GM19395 (cell line): ENCODE data around the gene HSP90AA1.
"Not testable (repeated sequence)": the region's sequence is repeated elsewhere in the genome, so short reads cannot be mapped to it uniquely, and the experiment has no call there.

Source experiments
- ATAC-seq: cut with Tn5 transposase; IDR thresholded peaks from one replicate; pipeline ENCODE4 v1.9.1; 2021; ENCODE audit warnings: mild to moderate bottlenecking, moderate library complexity; ENCODE audit not compliant: unreplicated experiment

HSP90AA1 gene

GRCh38 chr14:102086972-102087761 is at the start of gene HSP90AA1:
Gene HSP90AA1, minus strand, starts transcription at chr14:102087044. Its CDS starts 666 bp downstream, at chr14:102086378.
- ATAC-seq: peak; percentile 71

GRCh38 chr14:102135456-102135855 is 48.6 kb upstream of the HSP90AA1 start:
- not testable (repeated sequence) for ATAC-seq

- ATAC-seq: not testable (repeated sequence)
Observed at GRCh38 chr14:102134719-102135118, 47.9 kb upstream of the HSP90AA1 start.

GRCh38 chr14:102134021-102134420 is 47.2 kb upstream of the HSP90AA1 start:
- not testable (repeated sequence) for ATAC-seq

GRCh38 chr14:102131741-102132140 is 44.9 kb upstream of the HSP90AA1 start:
- ATAC-seq: no peak

- ATAC-seq: no peak
Observed at GRCh38 chr14:102126807-102127455, 40.1 kb upstream of the HSP90AA1 start.

GRCh38 chr14:102125546-102125945 is 38.7 kb upstream of the HSP90AA1 start:
- ATAC-seq: no peak

GRCh38 chr14:102124419-102124818 is 37.6 kb upstream of the HSP90AA1 start:
- ATAC-seq: no peak

GRCh38 chr14:102121567-102121966 is 34.7 kb upstream of the HSP90AA1 start:
- ATAC-seq: no peak

- no peak for ATAC-seq
Observed at GRCh38 chr14:102120888-102121287, 34.0 kb upstream of the HSP90AA1 start.

GRCh38 chr14:102117852-102118251 is 31.0 kb upstream of the HSP90AA1 start:
- ATAC-seq: no peak

GRCh38 chr14:102116361-102117180 is 29.7 kb upstream of the HSP90AA1 start:
- ATAC-seq: no peak

GRCh38 chr14:102111101-102111500 is 24.3 kb upstream of the HSP90AA1 start:
- ATAC-seq: no peak

- not testable (repeated sequence) for ATAC-seq
Observed at GRCh38 chr14:102109332-102109731, 22.5 kb upstream of the HSP90AA1 start.

GRCh38 chr14:102105369-102105768 is 18.5 kb upstream of the HSP90AA1 start:
- ATAC-seq: no peak

- ATAC-seq: peak; percentile 86
Observed at GRCh38 chr14:102103062-102103695, 16.3 kb upstream of the HSP90AA1 start.

GRCh38 chr14:102097441-102098135 is 10.7 kb upstream of the HSP90AA1 start:
- no peak for ATAC-seq

GRCh38 chr14:102096569-102097188 is 9.8 kb upstream of the HSP90AA1 start:
- ATAC-seq: no peak

GRCh38 chr14:102095871-102096568 is 9.2 kb upstream of the HSP90AA1 start:
- ATAC-seq: no peak
